GM18951 (cell line): ENCODE data around the gene PREB.
"Not testable (repeated sequence)": the region's sequence is repeated elsewhere in the genome, so short reads cannot be mapped to it uniquely, and the experiment has no call there.

ENCODE experiments used
- POLR2A ChIP-seq: IDR thresholded peaks from 4 replicates; pipeline ENCODE4 v1.6.1; 2011; ENCODE audit warnings: mild to moderate bottlenecking; ENCODE audit not compliant: insufficient read length, insufficient read depth; ENCODE audit errors: extremely low read depth
- in situ Hi-C: fragments of 300-500 bp; cut with MboI; formaldehyde crosslinking; loops from one replicate; pipeline ENCODE4 v1.12.0; 2022; ENCODE audit warnings: low sequenced_read_pairs, mixed read lengths, inconsistent platforms; ENCODE audit not compliant: unreplicated experiment

Gene PREB

GRCh38 chr2:27133905-27134780 lies at the start of gene PREB:
PREB (minus strand) TSS chr2:27134636; CDS start chr2:27134421, 215 bp downstream.
- in situ Hi-C loops: no loop called here
- peak; percentile 95 for TF ChIP-seq POLR2A

- in situ Hi-C loops: no loop called here
- TF ChIP-seq POLR2A: no peak
Measured at GRCh38 chr2:27184115-27184514, 49.7 kb upstream of the PREB start.

GRCh38 chr2:27182346-27182745 lies 47.9 kb upstream of the PREB start:
- no peak for TF ChIP-seq POLR2A
- in situ Hi-C loops: no loop called here

GRCh38 chr2:27179344-27180000 lies 45.0 kb upstream of the PREB start:
- no peak for TF ChIP-seq POLR2A
- in situ Hi-C loops: no loop called here

- in situ Hi-C loops: no loop called here
- TF ChIP-seq POLR2A: no peak
Measured at GRCh38 chr2:27178469-27178868, 44.0 kb upstream of the PREB start.

- TF ChIP-seq POLR2A: no peak
- in situ Hi-C loops: no loop called here
Measured at GRCh38 chr2:27177441-27178351, 43.3 kb upstream of the PREB start.

GRCh38 chr2:27175781-27176180 lies 41.3 kb upstream of the PREB start:
- in situ Hi-C loops: not testable (repeated sequence)

- no peak for TF ChIP-seq POLR2A
- in situ Hi-C loops: no loop called here
Measured at GRCh38 chr2:27175330-27175729, 40.9 kb upstream of the PREB start.

- in situ Hi-C loops: no loop called here
Measured at GRCh38 chr2:27174638-27175037, 40.2 kb upstream of the PREB start.

GRCh38 chr2:27171351-27171848 lies 37.0 kb upstream of the PREB start:
- no peak for TF ChIP-seq POLR2A
- in situ Hi-C loops: no loop called here

More at GRCh38 chr2:27174638-27175037, 40.2 kb upstream of the PREB start:
- TF ChIP-seq POLR2A: no peak

GRCh38 chr2:27170581-27171337 lies 36.3 kb upstream of the PREB start:
- TF ChIP-seq POLR2A: no peak
- in situ Hi-C loops: no loop called here
